ENCODE data around the gene CATSPER3.

- TF ChIP-seq CTCF (IDR thresholded peaks at IDR 0.05) (no peak), EP300 (IDR thresholded peaks at IDR 0.05) (no peak)
Observed at GRCh38 chr5:135016861-135017290, 49.2 kb downstream of the CATSPER3 start.

Measured in ovary (tissue), 3 donors.